Vagina (tissue), 2 donors: ENCODE results near the gene FAT2.

Source experiments
- POLR2A ChIP-seq, 2 donors: fragments of 450-650 bp; IDR thresholded peaks; one replicate each; pipeline ENCODE4 v1.6.1; 2017; ENCODE audit warnings: antibody characterized with exemption in 2 of 2, mild to moderate bottlenecking in 2 of 2, moderate library complexity in 2 of 2
- POLR2AphosphoS5 ChIP-seq, 2 donors: sonication (generic); formaldehyde crosslinking; IDR thresholded peaks; one replicate each; pipeline ENCODE4 v1.9.0; 2017; ENCODE audit warnings: antibody characterized with exemption in 2 of 2, mild to moderate bottlenecking in 2 of 2, low read depth in 1 of 2; ENCODE audit not compliant: insufficient read depth in 1 of 2
- TF ChIP-seq, protein P1 (sequence below), 3 experiments: fragments of 450-650 bp in 2 of 3; fragments of 200-600 bp in 1 of 3; sonication (generic) in 1 of 3; IDR thresholded peaks; one replicate each; pipeline ENCODE4 v1.5.1; 2017 to 2019; ENCODE audit warnings: antibody characterized with exemption in 3 of 3, mild to moderate bottlenecking in 2 of 3, moderate library complexity in 2 of 3

GRCh38 chr5:151589878-151590570 lies 1.1 kb downstream of the FAT2 start:
- TF ChIP-seq, protein P1, sequence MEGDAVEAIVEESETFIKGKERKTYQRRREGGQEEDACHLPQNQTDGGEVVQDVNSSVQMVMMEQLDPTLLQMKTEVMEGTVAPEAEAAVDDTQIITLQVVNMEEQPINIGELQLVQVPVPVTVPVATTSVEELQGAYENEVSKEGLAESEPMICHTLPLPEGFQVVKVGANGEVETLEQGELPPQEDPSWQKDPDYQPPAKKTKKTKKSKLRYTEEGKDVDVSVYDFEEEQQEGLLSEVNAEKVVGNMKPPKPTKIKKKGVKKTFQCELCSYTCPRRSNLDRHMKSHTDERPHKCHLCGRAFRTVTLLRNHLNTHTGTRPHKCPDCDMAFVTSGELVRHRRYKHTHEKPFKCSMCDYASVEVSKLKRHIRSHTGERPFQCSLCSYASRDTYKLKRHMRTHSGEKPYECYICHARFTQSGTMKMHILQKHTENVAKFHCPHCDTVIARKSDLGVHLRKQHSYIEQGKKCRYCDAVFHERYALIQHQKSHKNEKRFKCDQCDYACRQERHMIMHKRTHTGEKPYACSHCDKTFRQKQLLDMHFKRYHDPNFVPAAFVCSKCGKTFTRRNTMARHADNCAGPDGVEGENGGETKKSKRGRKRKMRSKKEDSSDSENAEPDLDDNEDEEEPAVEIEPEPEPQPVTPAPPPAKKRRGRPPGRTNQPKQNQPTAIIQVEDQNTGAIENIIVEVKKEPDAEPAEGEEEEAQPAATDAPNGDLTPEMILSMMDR (IDR thresholded peaks at IDR 0.05), result no peak
- no peak for TF ChIP-seq POLR2A (IDR thresholded peaks at IDR 0.05)
- no peak for TF ChIP-seq POLR2AphosphoS5 (IDR thresholded peaks at IDR 0.05; ENCODE audit: insufficient read depth in 1 of 2, low read depth in 1 of 2)
